Left renal cortex interstitium (tissue), 4 donors: ENCODE measurements around the gene CYP4A11. TPM values are rescaled to one million over a fixed set of nuclear protein-coding genes. Genes with fewer than 3 reads are reported as not detected.
"Not testable (repeated sequence)": the region's sequence is repeated elsewhere in the genome, so short reads cannot be mapped to it uniquely, and the experiment has no call there.

Source experiments
- DNase-seq, 4 donors: peaks; one replicate each; pipeline ENCODE4 v3.0.0-alpha.2; 2013; ENCODE audit warnings: low read depth in 4 of 4, low spot score in 2 of 4, missing footprints in 1 of 4
- polyA plus RNA-seq, 4 donors: library from polyadenylated mRNA; unstranded; fragments of 120-200 nt; gene quantifications; one replicate each; pipeline ENCODE4 v1.2.1, GENCODE V29; 2013; ENCODE audit not compliant: insufficient read length in 4 of 4

CYP4A11 gene
- polyA plus RNA-seq, 4 donors = 29.0 to 64.5 (median 46.9) TPM

GRCh38 chr1:46927249-46927835, 13.9 kb downstream of the CYP4A11 start:
- DNase-seq = no peak

GRCh38 chr1:46910790-46911189, 30.5 kb downstream of the CYP4A11 start:
- DNase-seq = no peak

- DNase-seq = no peak
These were observed 37.8 kb downstream of the CYP4A11 start for GRCh38 chr1:46903481-46903880.

GRCh38 chr1:46900401-46900800, 40.9 kb downstream of the CYP4A11 start:
- DNase-seq = no peak

DNA sequence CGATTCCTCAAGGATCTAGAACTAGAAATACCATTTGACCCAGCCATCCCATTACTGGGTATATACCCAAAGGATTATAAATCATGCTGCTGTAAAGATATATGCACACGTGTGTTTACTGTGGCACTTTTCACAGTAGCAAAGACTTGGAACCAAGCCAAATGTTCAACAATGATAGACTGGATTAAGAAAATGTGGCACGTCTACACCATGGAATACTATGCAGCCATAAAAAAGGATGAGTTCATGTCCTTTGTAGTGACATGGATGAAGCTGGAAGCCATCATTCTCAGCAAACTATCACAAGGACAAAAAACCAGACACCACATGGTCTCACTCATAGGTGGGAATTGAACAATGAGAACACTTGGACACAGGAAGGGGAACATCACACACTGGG, 59.6 kb downstream of the CYP4A11 start:
- DNase-seq = not testable (repeated sequence)

Other genes with a start within 250 kb of the CYP4A11 start
- gene EFCAB14, start 222.4 kb downstream of the CYP4A11 start, polyA plus RNA-seq = 100 to 1,000 TPM in 1 of 4 donors, 10 to 100 TPM in 3; 90.6 to 109 (median 93.7) TPM
- gene CYP4B1, start 142.4 kb downstream of the CYP4A11 start, polyA plus RNA-seq = 1 to 10 TPM; 1.4 to 2.9 (median 2.1) TPM
- 10 to 100 TPM in 2 of 4 donors, 1 to 10 TPM in 2; 8.4 to 12.1 (median 10.7) TPM for gene CYP4X1, start 82.2 kb upstream of the CYP4A11 start, polyA plus RNA-seq
- gene CYP4Z1, start 125.8 kb upstream of the CYP4A11 start, polyA plus RNA-seq = under 1 TPM; 0.24 to 0.66 (median 0.35) TPM
- gene CYP4A22, start 196.0 kb upstream of the CYP4A11 start, polyA plus RNA-seq = 1 to 10 TPM; 4.8 to 8.5 (median 6.4) TPM
- gene PDZK1IP1, start 248.6 kb upstream of the CYP4A11 start, polyA plus RNA-seq = 10 to 100 TPM; 41.9 to 52.3 (median 49.8) TPM